IPS DF 6.9 (cell line): ENCODE measurements around the gene GNS.

Experiments used
- DNase-seq: peaks from one replicate; pipeline ENCODE4 v3.0.0-alpha.2; 2013; ENCODE audit warnings: low read depth, low spot score
- H3K27ac ChIP-seq: one replicate; pipeline ENCODE4 v1.5.1; 2013; ENCODE audit warnings: low read length, control low read depth
- H3K27me3 ChIP-seq: 2 replicates; pipeline ENCODE4 v1.6.1; 2013; ENCODE audit warnings: mild to moderate bottlenecking, low read length; ENCODE audit not compliant: control insufficient read depth, insufficient read depth
- H3K36me3 ChIP-seq: 2 replicates; pipeline ENCODE4 v1.6.1; 2013; ENCODE audit warnings: low read length; ENCODE audit not compliant: control insufficient read depth, insufficient read depth
- H3K4me1 ChIP-seq: 2 replicates; pipeline ENCODE4 v1.6.1; 2013; ENCODE audit warnings: low read length; ENCODE audit not compliant: control insufficient read depth, insufficient read depth
- H3K4me3 ChIP-seq: 2 replicates; pipeline ENCODE4 v1.5.1; 2013; ENCODE audit warnings: mild to moderate bottlenecking, low read length
- H3K9me3 ChIP-seq: 2 replicates; pipeline ENCODE4 v1.6.1; 2013; ENCODE audit warnings: low read length, inconsistent platforms; ENCODE audit not compliant: control insufficient read depth, insufficient read depth
- WGBS: extraction: QIAGEN DNeasy Blood & Tissue Kit; methylation state at CpG from one replicate; pipeline ENCODE4 v1.1.7; 2013; ENCODE audit warnings: mixed read lengths, missing lambda C conversion rate; ENCODE audit not compliant: insufficient read length, insufficient coverage; 5-methylcytosine and 5-hydroxymethylcytosine counted together

GNS gene

DNA sequence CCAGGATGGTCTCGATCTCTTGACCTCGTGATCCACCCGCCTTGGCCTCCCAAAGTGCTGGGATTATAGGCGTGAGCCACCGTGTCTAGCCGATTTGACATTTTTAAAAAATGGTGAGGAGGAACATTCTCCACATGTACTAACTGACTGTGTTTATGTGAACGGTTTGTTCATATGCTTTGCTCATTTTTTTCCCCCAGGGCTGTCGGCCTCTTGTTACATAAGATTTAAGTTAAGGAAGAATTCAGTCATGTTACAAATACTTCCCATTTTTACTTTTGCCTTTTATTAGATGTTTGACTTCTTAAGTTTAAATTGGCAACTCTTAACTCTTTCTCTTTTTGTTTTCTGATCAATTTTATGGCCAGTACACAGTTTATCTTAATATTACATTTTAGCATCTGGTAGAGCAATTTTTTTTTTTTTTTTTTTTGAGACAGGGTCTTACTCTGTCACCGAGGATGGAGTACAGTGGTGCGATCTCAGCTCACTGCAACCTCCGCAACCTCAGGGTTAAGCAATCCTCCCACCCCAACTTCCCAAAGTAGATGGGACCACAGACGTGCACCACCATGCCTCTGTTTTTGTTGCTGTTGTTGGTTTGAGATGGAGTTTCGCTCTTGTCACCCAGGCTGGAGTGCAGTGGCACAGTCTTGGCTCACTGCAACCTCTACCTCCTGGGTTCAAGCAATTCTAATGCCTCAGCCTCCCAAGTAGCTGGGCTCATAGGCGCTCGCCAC, 9.6 kb downstream of the GNS start:
- Histone ChIP-seq H3K36me3 (peaks cover 2% of the 10 kb centered on the region; the same call in 1 of the 2 replicates), H3K4me3 (no peak overlapping the region)

DNA sequence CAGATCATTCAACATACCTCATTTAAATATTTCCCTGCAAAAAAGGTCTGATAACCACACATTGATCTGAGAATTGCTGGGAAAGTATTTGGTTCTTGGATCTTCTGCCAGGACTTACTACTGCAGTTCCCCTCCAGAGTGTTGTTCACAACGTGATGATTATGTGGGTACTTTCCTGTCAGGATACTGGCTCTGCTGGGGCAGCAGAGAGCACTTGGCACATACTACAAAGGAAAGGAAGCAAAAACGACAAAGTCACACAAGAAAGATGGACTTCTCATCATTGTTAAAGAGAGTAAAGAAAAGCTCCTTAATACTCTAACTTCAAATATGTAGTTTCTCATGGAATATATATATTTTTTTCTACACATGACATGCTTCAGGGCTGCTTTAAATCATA, 11.5 kb downstream of the GNS start:
- WGBS: no CpG with 5 or more reads among the region's 2 CpGs
- Histone ChIP-seq H3K27me3 (no peaks in the 10 kb centered on the region), H3K9me3 (no peaks in the 10 kb centered on the region), H3K36me3 (peaks cover 4% of the 10 kb centered on the region; the same call in 1 of the 2 replicates), H3K4me1 (no peaks in the 10 kb centered on the region), H3K4me3 (no peak overlapping the region), H3K27ac (no peak overlapping the region)
- no peak for DNase-seq

More for the DNA sequence above, 9.6 kb downstream of the GNS start:
- Histone ChIP-seq H3K27me3 (no peaks in the 10 kb centered on the region), H3K9me3 (no peaks in the 10 kb centered on the region), H3K4me1 (no peaks in the 10 kb centered on the region), H3K27ac (no peak overlapping the region)
- WGBS: no CpG with 5 or more reads among the region's 15 CpGs
- DNase-seq: no peak

DNA sequence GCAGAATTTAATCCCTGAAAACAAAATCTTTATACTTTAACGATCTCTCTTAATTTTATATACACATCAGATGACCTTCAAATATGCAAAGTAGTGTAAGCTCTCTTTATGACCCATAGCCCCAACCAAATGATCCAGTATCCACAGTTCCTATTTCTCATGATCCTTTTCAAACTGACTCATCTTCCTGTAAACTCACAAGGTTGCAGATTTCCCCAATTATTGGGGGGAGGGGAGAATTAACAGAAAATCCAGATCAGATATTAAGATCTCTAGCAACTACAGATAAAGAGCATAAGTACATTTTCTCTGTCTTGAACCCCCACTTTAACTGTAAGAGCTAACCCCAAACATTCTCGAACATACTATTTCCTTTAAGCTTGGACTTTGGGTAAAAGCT, 12.5 kb downstream of the GNS start:
- DNase-seq: no peak
- Histone ChIP-seq H3K4me3 (no peak overlapping the region), H3K27ac (no peak overlapping the region), H3K27me3 (no peaks in the 10 kb centered on the region), H3K36me3 (peaks cover 4% of the 10 kb centered on the region; the same call in 1 of the 2 replicates), H3K9me3 (no peaks in the 10 kb centered on the region), H3K4me1 (no peaks in the 10 kb centered on the region)
- WGBS: 100% methylated on average over 1 of the region's 2 CpGs

DNA sequence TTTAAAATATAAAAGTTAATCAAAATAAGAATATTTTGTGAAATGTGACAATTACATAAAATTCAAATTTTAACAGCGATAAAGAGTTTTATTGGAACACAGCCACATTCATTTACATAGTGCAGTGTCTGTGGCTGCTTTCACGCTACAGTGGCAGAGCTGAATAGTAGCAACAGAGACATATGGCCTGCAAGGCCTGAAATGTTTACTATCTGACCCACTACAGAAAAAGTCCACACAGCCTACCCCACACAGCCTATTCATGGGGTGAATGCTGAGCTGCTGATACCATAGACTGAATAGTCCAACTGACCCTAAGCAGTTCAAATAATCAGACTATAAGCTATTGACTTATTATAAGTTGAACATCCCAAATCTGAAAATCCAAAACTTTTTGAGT, 13.2 kb downstream of the GNS start:
- DNase-seq: no peak

DNA sequence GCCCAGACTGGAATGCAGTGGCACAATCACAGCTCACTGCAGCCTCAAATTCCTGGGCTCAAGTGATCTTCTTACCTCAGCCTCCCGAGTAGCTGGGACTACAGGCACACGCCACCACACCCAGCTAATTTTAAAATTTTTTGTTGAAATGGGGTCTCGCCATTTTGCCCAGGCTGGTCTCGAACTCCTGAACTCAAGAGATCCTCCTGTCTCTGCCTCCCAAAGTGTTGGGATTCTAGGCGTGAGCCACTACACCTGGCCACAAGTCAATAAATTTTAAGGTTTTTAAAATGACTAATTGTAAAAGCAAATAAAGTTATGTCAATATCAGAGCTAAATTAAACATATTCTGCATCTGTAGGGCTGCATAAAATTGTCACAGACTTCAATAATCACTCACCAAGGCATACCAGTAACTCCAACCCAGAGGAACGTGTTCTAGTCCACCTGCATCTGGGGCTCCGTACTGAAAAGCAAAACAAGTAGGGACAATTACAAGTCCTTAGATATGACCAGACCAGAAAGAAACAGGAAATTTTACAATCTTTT, 13.9 kb downstream of the GNS start:
- H3K9me3 ChIP-seq: no peaks in the 10 kb centered on the region

More for the DNA sequence above, 13.2 kb downstream of the GNS start:
- Histone ChIP-seq H3K27ac (no peak overlapping the region), H3K4me3 (no peak overlapping the region), H3K9me3 (no peaks in the 10 kb centered on the region), H3K27me3 (no peaks in the 10 kb centered on the region), H3K4me1 (no peaks in the 10 kb centered on the region), H3K36me3 (peaks cover 4% of the 10 kb centered on the region; the same call in 1 of the 2 replicates)
- no CpG with 5 or more reads among the region's 2 CpGs for WGBS

DNA sequence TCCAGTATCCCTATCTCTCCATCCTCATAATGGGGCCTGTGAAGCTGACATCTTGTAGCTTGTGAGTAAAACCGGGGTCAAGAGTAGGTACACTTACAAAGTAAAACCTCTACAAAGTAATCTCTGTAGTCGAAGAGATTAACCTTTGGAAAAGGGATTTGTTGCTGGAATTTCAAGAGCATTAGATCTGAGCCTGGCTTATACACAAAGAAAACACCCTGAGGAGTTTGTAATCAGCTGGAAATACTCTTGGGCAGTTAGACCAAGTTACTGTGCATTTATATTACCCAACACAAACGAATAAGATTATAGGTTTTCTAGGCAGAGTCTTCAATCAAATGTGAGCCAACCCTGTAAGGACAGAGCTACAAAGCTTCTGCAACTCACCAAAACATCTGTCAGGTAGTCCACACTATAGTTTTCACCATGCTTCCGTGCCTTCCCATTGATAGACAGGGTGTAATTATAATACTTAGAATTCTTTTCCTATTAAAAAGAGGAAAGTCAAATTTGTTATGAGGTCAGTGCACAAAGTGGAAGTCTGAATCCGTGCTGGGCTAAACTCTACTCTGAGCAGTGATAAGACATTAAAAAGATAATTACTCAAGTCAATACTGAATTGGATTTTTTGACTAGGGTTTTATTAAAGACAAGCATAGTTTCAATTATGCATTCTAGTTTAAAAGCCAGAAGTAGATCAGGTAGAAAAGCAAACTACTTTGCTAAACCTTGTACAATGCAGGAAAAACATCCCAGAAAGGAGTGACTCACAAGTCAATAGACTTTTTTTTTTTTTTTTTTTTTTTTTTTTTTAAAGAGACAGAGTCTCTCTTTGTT, 14.6 kb downstream of the GNS start:
- no CpG with 5 or more reads among the region's 5 CpGs for WGBS
- H3K9me3 ChIP-seq: no peaks in the 10 kb centered on the region
- no peak overlapping the region for H3K4me3 ChIP-seq
- DNase-seq: no peak
- no peak overlapping the region for H3K27ac ChIP-seq
- H3K4me1 ChIP-seq: no peaks in the 10 kb centered on the region
- peaks cover 4% of the 10 kb centered on the region; the same call in 1 of the 2 replicates for H3K36me3 ChIP-seq
- H3K27me3 ChIP-seq: no peaks in the 10 kb centered on the region

More for the DNA sequence above, 13.9 kb downstream of the GNS start:
- WGBS: no CpG with 5 or more reads among the region's 7 CpGs
- Histone ChIP-seq H3K27ac (no peak overlapping the region), H3K27me3 (no peaks in the 10 kb centered on the region), H3K36me3 (peaks cover 4% of the 10 kb centered on the region; the same call in 1 of the 2 replicates), H3K4me3 (no peak overlapping the region), H3K4me1 (no peaks in the 10 kb centered on the region)
- DNase-seq: no peak

DNA sequence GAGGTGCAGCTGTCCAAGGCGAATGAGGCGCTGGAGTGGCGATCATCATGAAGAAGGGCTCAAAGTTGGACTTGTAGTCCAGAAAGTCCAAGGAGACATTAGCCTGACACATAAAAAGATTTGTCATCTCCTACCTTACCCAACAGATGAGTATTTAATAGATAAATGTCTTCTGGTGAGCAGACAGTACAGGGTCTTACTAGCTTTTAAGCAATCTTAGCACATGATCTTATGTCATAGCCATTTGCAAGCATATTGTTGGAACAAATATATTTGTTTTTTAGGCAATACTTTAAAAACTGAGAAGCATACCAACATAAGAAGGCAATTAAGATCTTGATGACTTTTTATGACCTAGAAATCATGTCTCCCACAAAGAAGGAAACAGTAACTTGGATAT, 16.0 kb downstream of the GNS start:
- Histone ChIP-seq H3K9me3 (no peaks in the 10 kb centered on the region), H3K36me3 (peaks cover 4% of the 10 kb centered on the region; the same call in 1 of the 2 replicates), H3K4me3 (no peak overlapping the region), H3K4me1 (no peaks in the 10 kb centered on the region), H3K27ac (no peak overlapping the region), H3K27me3 (no peaks in the 10 kb centered on the region)
- DNase-seq: no peak
- WGBS: no CpG with 5 or more reads among the region's 3 CpGs

DNA sequence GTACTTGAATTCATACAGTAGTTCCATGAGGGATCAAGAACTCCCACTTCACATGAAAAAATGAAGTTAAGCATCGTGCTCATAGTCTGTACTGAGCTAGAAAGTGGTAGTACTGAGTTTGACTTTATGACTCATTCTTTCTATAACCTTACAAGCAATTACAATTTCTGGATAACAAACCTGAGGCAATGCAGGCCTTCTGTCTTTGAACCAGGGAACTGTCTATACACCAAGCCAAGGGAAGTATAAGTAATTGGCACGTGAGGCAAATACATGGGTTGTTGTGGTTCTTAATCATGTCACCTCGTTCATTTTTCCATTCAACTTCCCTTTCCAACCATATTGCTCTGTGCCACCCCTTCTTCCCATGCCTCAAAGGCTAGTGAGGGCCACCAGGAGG, 16.8 kb downstream of the GNS start:
- no peaks in the 10 kb centered on the region for H3K9me3 ChIP-seq
- peaks cover 4% of the 10 kb centered on the region; the same call in 1 of the 2 replicates for H3K36me3 ChIP-seq
- no peaks in the 10 kb centered on the region for H3K4me1 ChIP-seq
- H3K27ac ChIP-seq: no peak overlapping the region
- no peaks in the 10 kb centered on the region for H3K27me3 ChIP-seq
- no peak overlapping the region for H3K4me3 ChIP-seq
- WGBS: no CpG with 5 or more reads among the region's 3 CpGs
- DNase-seq: no peak

DNA sequence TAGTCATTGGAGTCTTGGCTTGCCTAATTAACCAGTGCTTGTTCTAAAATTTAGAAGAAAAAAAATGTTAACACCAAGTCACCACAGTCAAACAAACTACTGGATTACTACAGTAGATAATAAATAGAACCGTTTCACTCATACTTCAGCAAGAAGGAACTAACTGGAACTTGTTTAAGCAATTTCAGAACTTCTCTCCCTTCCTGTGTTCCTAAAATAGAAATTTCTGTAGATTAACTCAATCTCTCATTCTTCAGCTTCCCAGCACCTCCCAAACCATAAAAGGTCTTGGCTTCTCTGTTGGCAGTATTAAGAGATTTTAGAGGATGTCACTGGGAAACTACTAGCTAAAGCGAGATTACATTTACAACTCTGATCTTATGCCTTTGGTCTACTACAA, 18.6 kb downstream of the GNS start:
- DNase-seq: no peak
- no peaks in the 10 kb centered on the region for H3K9me3 ChIP-seq
- WGBS: no CpG with 5 or more reads among the region's 2 CpGs
- no peaks in the 10 kb centered on the region for H3K4me1 ChIP-seq
- H3K27ac ChIP-seq: no peak overlapping the region
- no peak overlapping the region for H3K4me3 ChIP-seq
- peaks cover 4% of the 10 kb centered on the region; the same call in 1 of the 2 replicates for H3K36me3 ChIP-seq
- no peaks in the 10 kb centered on the region for H3K27me3 ChIP-seq

DNA sequence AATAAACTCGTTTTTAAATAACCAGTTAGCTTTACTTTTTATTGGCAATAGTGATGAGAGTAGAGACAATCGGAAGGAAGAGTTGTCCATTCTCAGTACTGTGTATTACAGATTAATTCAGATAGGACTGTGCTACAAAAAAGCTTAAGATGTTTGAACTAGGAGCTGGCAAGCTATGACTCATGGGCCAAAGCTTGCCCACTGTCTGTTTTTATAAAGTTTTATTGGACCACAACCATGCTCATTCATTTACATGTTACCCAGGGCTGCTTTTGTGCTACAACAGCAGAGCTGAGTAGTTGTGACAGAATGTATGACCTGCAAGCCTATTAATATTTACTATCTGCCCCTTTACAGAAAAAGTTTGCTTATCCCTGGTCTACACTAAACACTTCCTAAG, 19.4 kb downstream of the GNS start:
- WGBS: no CpG with 5 or more reads among the region's 2 CpGs
- Histone ChIP-seq H3K4me3 (no peak overlapping the region), H3K4me1 (no peaks in the 10 kb centered on the region), H3K36me3 (peaks cover 2% of the 10 kb centered on the region; the same call in 1 of the 2 replicates), H3K27me3 (no peaks in the 10 kb centered on the region), H3K27ac (no peak overlapping the region), H3K9me3 (no peaks in the 10 kb centered on the region)
- DNase-seq: no peak
